ENCODE measurements around the gene XXYLT1.

DNA sequence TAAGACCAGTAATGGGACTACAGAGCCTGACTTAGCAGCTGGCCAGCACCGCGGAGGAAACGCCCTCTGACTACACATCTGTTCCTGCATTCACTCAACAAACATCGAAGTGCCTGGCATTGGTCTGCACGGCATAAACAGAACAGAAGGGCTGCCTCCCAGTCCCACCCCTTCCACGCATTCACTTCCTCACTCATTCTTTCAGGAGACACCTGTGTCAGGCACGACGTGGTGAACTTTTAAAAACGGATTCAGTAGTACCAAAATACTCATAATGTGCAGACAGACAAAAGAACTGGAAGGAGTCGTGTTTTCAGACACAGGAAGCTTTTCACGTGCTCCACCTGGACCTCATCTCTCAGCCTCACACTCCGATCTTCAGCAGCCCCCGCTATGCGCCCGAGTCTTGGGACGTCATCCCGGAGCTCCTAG lies 123.3 kb downstream of the XXYLT1 start:
- TF ChIP-seq POLR2AphosphoS5 (IDR thresholded peaks at IDR 0.05) (peak in 2 of 3 donors; percentile 40 to 52), POLR2A (IDR thresholded peaks at IDR 0.05) (no peak)

All from spleen (tissue), 3 donors.